Right lobe of liver (tissue), 4 donors: ENCODE data around the gene MAPK8.

Experiments used
- CTCF ChIP-seq, 4 donors: fragments of 200-600 bp in 3 of 4; fragments of 450-650 bp in 1 of 4; IDR thresholded peaks; one replicate each; pipeline versions ENCODE4 v1.5.1 to v1.8.0; 2016 to 2022; ENCODE audit warnings: antibody characterized with exemption in 4 of 4, mild to moderate bottlenecking in 2 of 4
- POLR2A ChIP-seq: fragments of 450-650 bp; IDR thresholded peaks from one replicate; pipeline ENCODE4 v1.6.1; 2017; ENCODE audit warnings: antibody characterized with exemption, mild to moderate bottlenecking
- donor health status: DM: no; HTN: no; CAD: no.
- donor health status: DM: no; HTN: no; CAD: no.
- donor health status: DM: no; HTN: yes; CAD: no.

DNA sequence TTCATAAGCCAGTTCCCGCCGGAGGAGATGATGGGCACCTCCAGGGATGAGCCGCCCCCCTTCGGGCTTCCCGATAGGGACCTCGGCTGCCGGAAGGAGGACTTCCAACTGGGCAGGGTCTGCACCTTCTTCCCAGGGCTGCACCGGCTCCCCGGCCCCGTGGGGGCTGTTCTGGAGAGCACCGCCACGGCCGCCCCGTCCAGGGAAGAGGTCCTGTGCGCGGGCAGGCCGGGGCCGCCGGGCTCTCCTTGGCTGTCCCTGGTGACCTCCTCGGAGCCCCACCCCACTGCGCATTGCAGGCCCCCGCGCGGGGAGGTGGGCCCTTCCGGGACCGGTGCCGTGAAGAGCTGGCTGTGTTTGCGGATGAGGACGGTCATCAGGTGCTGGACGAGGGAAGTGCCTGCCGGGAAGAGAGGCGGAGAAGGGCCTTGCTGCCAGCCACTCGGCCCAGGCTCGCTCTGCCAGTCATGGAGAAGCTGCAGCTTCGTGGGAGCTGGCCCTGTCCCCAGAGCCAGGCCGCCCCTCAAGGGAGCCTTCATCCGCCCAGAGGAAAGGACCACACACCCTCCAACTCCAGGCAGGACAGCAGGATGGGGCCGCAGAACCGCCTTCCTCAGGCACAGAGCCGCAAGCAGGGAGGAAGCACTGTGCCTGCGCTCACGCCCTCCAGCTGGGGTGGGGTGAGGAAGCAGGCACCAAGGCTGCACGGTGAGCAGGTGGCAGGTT is 144.4 kb downstream of the MAPK8 start:
- no peak for TF ChIP-seq POLR2A
- no peak for TF ChIP-seq CTCF (IDR thresholded peaks at IDR 0.05)
